Stimulated activated CD8-positive, alpha-beta memory T cell treated with anti-CD3 and anti-CD28 coated beads, Interleukin-4, amount 100 ng/mL, for 1 hour (primary cell): Measurements from ENCODE around the gene OR2G6.
"Not testable (repeated sequence)": the region's sequence is repeated elsewhere in the genome, so short reads cannot be mapped to it uniquely, and the experiment has no call there.

Experiments used
- DNase-seq, 2 donors: peaks; one replicate each; pipeline ENCODE4 v3.0.0-alpha.2; 2020; ENCODE audit warnings: low read depth in 2 of 2, low spot score in 1 of 2

OR2G6 gene

GRCh38 chr1:248507773-248508172 is at the start of gene OR2G6:
Gene OR2G6, plus strand, starts transcription at chr1:248508073. Its CDS starts 13,574 bp downstream, at chr1:248521647.
- DNase-seq: not testable (repeated sequence)

DNA sequence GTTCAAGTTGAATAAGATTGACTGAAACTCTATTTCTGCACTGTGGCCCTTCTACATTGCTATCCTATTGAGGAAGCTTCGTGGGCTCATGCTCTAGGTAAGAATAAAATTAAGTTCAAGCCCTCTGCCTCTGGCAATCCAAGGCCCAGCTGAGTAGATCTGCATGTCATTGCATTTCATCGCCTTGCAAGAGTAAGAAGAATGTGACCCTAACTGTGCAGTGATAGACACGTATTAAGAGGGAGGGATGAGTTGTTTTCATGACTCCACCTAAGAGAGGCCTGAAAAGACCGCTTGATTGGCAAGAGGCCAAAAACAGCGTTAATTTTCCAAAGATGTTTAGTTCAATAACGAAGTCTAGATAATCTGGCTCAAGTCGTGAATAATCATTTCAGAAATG is 48.8 kb upstream of the OR2G6 start:
- not testable (repeated sequence) for DNase-seq

- no peak for DNase-seq
Observed at GRCh38 chr1:248471154-248471553, 36.7 kb upstream of the OR2G6 start.

- not testable (repeated sequence) for DNase-seq
Observed at GRCh38 chr1:248472111-248472510, 35.8 kb upstream of the OR2G6 start.

DNA sequence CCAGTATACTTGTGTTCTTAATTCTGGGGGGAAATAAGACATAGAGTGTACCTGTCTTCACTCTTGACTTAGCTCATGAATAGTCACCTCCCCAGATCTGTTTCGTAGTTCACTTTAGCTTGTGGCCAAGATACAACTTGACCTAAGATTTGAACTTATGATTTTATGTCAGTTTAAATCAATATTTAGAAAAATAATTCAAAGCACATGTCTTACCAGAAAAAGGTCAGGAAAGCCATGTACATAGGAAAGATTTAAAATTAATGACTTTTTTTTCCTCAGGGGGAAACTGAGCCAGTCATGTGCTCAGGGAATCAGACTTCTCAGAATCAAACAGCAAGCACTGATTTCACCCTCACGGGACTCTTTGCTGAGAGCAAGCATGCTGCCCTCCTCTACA is 34.8 kb upstream of the OR2G6 start, which contains the start of gene OR2T3:
TSS of gene OR2T3 (plus strand) at position 301 of the 400 bp plus-strand sequence. CDS start at position 301, 0 bp downstream.
- not testable (repeated sequence) for DNase-seq

GRCh38 chr1:248475660-248476059 is 32.2 kb upstream of the OR2G6 start:
- not testable (repeated sequence) for DNase-seq

- not testable (repeated sequence) for DNase-seq
Observed at GRCh38 chr1:248481686-248482579, 25.9 kb upstream of the OR2G6 start.

GRCh38 chr1:248488289-248488688 is 19.6 kb upstream of the OR2G6 start, which contains the start of gene OR2T5:
Gene OR2T5, plus strand, starts transcription at chr1:248488589. Its CDS starts 0 bp downstream, at chr1:248488589.
- DNase-seq: not testable (repeated sequence)

- DNase-seq: not testable (repeated sequence)
Observed at GRCh38 chr1:248496661-248497060, 11.2 kb upstream of the OR2G6 start.

GRCh38 chr1:248500305-248501035 is 7.4 kb upstream of the OR2G6 start:
- DNase-seq: not testable (repeated sequence)

DNA sequence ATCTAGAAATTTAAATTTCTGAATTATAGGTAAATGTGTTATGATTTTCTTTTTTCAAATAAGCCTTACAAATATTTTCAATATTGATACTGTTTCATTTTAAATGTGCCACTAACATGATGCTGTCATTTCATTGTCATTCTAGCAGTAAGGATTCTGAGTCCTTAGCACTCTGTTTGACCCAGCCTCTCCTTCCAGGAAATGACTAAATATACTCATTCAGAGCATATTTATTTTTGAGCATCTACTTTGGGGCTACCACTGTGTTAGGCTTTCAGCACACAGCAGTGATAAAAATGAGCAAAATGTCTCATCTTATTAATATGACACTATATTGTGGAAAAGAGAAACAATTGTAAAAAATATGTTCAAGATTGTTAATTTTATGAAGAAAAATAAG is 2.3 kb downstream of the OR2G6 start:
- DNase-seq: not testable (repeated sequence)

GRCh38 chr1:248521856-248522255 is 14.0 kb downstream of the OR2G6 start:
- no peak for DNase-seq

- DNase-seq: not testable (repeated sequence)
Observed at GRCh38 chr1:248537449-248537848, 29.6 kb downstream of the OR2G6 start.

DNA sequence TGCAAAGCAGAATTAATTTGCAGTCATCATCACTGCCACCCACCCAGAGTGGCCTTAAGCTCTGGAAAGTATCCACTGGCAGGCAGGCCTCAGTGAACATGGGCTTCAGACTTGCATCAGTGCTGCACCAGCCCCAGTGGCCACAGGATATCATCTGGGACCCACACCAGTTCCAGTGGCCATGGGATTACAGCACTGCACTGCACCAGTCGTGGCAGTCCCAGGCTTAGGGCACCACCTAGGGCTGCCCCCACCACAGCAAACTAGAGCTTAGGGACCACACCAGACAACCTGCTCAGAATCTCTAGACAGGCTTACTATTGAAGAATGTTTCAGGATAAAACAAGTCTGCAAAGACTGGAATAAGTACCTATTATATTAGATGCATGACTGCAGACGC is 39.5 kb downstream of the OR2G6 start:
- not testable (repeated sequence) for DNase-seq

- not testable (repeated sequence) for DNase-seq
Observed at GRCh38 chr1:248551027-248551426, 43.2 kb downstream of the OR2G6 start.

DNA sequence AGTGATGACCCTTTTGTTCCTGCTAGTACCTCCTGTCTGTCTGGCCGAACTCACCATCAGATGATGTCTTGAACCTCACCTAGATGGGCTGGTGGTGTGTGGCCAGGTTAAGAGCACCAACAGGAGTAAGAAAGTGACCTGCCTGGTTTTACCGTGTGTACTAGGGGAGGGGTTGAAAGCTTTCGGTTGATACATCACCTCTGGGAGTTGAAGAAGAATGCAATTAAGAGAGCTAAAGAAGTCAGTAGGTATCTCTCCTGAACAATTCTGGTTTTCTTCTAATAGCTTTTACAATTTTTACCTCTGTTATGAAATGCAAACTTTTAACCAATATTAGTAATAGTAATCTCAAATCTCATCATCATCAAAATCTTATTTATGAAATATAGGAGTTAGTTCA is 54.8 kb downstream of the OR2G6 start, which contains the start of gene OR2T29:
TSS of gene OR2T29 (minus strand) at position 101 of the 400 bp plus-strand sequence. CDS start 3,281 bp downstream, outside the sequence.
- DNase-seq: not testable (repeated sequence)

GRCh38 chr1:248565530-248566373 is 57.9 kb downstream of the OR2G6 start:
- not testable (repeated sequence) for DNase-seq

DNA sequence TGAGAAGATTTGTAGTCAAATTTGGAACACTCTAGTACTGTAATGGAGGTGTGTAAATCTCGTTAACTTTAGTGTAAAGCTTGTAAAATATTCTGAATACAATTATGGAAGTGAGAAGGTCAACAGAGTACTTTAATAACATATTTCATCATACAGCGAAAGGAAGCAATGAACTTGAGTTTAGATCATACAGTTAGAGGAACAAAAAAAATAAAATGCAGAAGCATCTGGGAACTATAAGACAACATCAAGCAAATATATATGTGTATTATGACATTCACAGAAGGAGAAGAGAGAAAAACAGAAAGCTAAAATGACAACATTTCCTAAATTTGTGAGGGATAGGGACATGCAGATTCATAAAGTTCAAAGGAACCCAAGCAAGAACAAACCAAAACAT is 61.2 kb downstream of the OR2G6 start:
- DNase-seq: not testable (repeated sequence)

- DNase-seq: not testable (repeated sequence)
Observed at GRCh38 chr1:248570811-248571210, 62.9 kb downstream of the OR2G6 start.

- DNase-seq: not testable (repeated sequence)
Observed at GRCh38 chr1:248572049-248572448, 64.2 kb downstream of the OR2G6 start.
